PC-9 (cell line): Measurements from ENCODE around the gene CTIF. TPM values are rescaled to one million over a fixed set of nuclear protein-coding genes. Genes with fewer than 3 reads are reported as not detected.
A peak's percentile ranks its signal among the peaks of the same experiment; 100 is the strongest.

Experiments used
- BruUV-seq: library from RNA; stranded (reverse); fragments of 400-500 nt; replicated peaks from 2 replicates; lab custom pipeline; 2021; lab: Mats Ljungman, UMichigan
- CTCF ChIA-PET: fragments of 300-600 bp; sonication (Branson Sonifier 250); formaldehyde crosslinking; loops from one replicate; lab custom pipeline; 2022; ENCODE audit warnings: antibody characterized with exemption; lab: Charles Lee
- POLR2A ChIA-PET: fragments of 300-600 bp; sonication (Branson Sonifier 250); formaldehyde crosslinking; loops from one replicate; lab custom pipeline; 2022; ENCODE audit warnings: antibody characterized with exemption; ENCODE audit not compliant: unreplicated experiment; lab: Charles Lee
- DNase-seq, 2 experiments: peaks; one replicate each; pipeline versions ENCODE4 v3.0.0 to v3.0.0-alpha.2; 2015 to 2022; ENCODE audit warnings: mixed read lengths in 1 of 2
- H2AFZ ChIP-seq: fragments of 200-600 bp; sonication (generic); 2 replicates; pipeline ENCODE4 v1.8.1; 2017; ENCODE audit warnings: antibody characterized with exemption
- H3F3A ChIP-seq: fragments of 200-600 bp; sonication (generic); 2 replicates; pipeline ENCODE4 v1.8.1; 2017; ENCODE audit warnings: antibody characterized with exemption, mild to moderate bottlenecking, low read depth; ENCODE audit not compliant: insufficient read depth
- H3K27ac ChIP-seq: fragments of 200-600 bp; sonication (generic); 2 replicates; pipeline ENCODE4 v1.6.1; 2016; ENCODE audit warnings: mixed run types
- H3K27me3 ChIP-seq: fragments of 200-600 bp; sonication (generic); 2 replicates; pipeline ENCODE4 v1.6.1; 2016; ENCODE audit warnings: low read depth, mixed run types; ENCODE audit not compliant: insufficient read depth
- H3K36me3 ChIP-seq: fragments of 200-600 bp; sonication (generic); 2 replicates; pipeline ENCODE4 v1.6.1; 2016; ENCODE audit warnings: low read depth, mixed run types
- H3K4me1 ChIP-seq: fragments of 200-600 bp; sonication (generic); replicated peaks from 2 replicates; pipeline ENCODE4 v1.6.1; 2016; ENCODE audit warnings: mixed run types; ENCODE audit not compliant: insufficient read depth
- H3K4me2 ChIP-seq: fragments of 200-600 bp; sonication (generic); 2 replicates; pipeline ENCODE4 v1.6.1; 2017; ENCODE audit warnings: mixed run types
- H3K4me3 ChIP-seq: fragments of 200-600 bp; sonication (generic); 2 replicates; pipeline ENCODE4 v1.6.1; 2016; ENCODE audit warnings: mixed run types
- H3K79me2 ChIP-seq: fragments of 200-600 bp; sonication (generic); 2 replicates; pipeline ENCODE4 v1.6.1; 2017; ENCODE audit warnings: low read depth, mixed run types
- H3K9me2 ChIP-seq: fragments of 200-600 bp; sonication (generic); 2 replicates; pipeline ENCODE4 v1.8.1; 2017; ENCODE audit warnings: mild to moderate bottlenecking; ENCODE audit not compliant: insufficient read depth
- H3K9me3 ChIP-seq: fragments of 200-600 bp; sonication (generic); 2 replicates; pipeline ENCODE4 v1.8.1; 2016; ENCODE audit warnings: low read depth; ENCODE audit not compliant: insufficient read depth
- H4K20me1 ChIP-seq: fragments of 200-600 bp; sonication (generic); 2 replicates; pipeline ENCODE4 v1.8.1; 2017; ENCODE audit not compliant: insufficient read depth
- EZH2 ChIP-seq: fragments of 200-600 bp; sonication (generic); IDR thresholded peaks from 2 replicates; pipeline ENCODE4 v1.8.0; 2017; ENCODE audit warnings: antibody characterized with exemption, low read depth
- intact Hi-C: fragments of 100-400 bp; cut with micrococcal nuclease; formaldehyde crosslinking; loops from one replicate; pipeline ENCODE4 v1.10.0; 2022; ENCODE audit not compliant: unreplicated experiment
- total RNA-seq: library from RNA; stranded (reverse); gene quantifications from 2 replicates; pipeline ENCODE4 v1.2.3, GENCODE V29; 2021
- TF ChIP-seq, protein P1 (sequence below): fragments of 200-600 bp; sonication (generic); conservative IDR thresholded peaks from 2 replicates; pipeline ENCODE4 v1.6.1; 2017; ENCODE audit warnings: mixed run types, antibody characterized with exemption, mild to moderate bottlenecking, moderate library complexity

CTIF gene
- total RNA-seq, 1 experiment from 2014 or later = 26.2 TPM

- intact Hi-C loops = no loop called here
- no peak for DNase-seq
- CTCF ChIA-PET = no interaction called here
- Histone ChIP-seq H3K4me2 (no peak overlapping the region), H3K79me2 (no peaks in the 10 kb centered on the region), H2AFZ (no peak overlapping the region), H3F3A (peaks cover 3% of the 10 kb centered on the region; the same call in 1 of the 2 replicates), H3K36me3 (no peaks in the 10 kb centered on the region), H3K27me3 (no peaks in the 10 kb centered on the region), H3K27ac (no peak overlapping the region), H3K9me3 (no peaks in the 10 kb centered on the region), H3K4me1 (peaks cover 11% of the 10 kb centered on the region), H4K20me1 (no peaks in the 10 kb centered on the region), H3K4me3 (no peak overlapping the region), H3K9me2 (no peaks in the 10 kb centered on the region)
- TF ChIP-seq, protein P1, sequence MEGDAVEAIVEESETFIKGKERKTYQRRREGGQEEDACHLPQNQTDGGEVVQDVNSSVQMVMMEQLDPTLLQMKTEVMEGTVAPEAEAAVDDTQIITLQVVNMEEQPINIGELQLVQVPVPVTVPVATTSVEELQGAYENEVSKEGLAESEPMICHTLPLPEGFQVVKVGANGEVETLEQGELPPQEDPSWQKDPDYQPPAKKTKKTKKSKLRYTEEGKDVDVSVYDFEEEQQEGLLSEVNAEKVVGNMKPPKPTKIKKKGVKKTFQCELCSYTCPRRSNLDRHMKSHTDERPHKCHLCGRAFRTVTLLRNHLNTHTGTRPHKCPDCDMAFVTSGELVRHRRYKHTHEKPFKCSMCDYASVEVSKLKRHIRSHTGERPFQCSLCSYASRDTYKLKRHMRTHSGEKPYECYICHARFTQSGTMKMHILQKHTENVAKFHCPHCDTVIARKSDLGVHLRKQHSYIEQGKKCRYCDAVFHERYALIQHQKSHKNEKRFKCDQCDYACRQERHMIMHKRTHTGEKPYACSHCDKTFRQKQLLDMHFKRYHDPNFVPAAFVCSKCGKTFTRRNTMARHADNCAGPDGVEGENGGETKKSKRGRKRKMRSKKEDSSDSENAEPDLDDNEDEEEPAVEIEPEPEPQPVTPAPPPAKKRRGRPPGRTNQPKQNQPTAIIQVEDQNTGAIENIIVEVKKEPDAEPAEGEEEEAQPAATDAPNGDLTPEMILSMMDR = no peak
- TF ChIP-seq EZH2 = no peak
- BruUV-seq = no TSS peak
- POLR2A ChIA-PET = no interaction called here
Observed at GRCh38 chr18:48560491-48560890, 21.7 kb downstream of the CTIF start.

- Histone ChIP-seq H3K27ac (no peak overlapping the region), H3K4me2 (no peak overlapping the region), H4K20me1 (no peaks in the 10 kb centered on the region), H3K4me1 (peaks cover 11% of the 10 kb centered on the region), H3K9me3 (no peaks in the 10 kb centered on the region), H3K4me3 (no peak overlapping the region), H3K9me2 (no peaks in the 10 kb centered on the region), H3K36me3 (no peaks in the 10 kb centered on the region), H3F3A (peaks cover 3% of the 10 kb centered on the region; the same call in 1 of the 2 replicates), H3K79me2 (no peaks in the 10 kb centered on the region), H3K27me3 (no peaks in the 10 kb centered on the region), H2AFZ (no peak overlapping the region)
- BruUV-seq = no TSS peak
- TF ChIP-seq, protein P1 = no peak
- TF ChIP-seq EZH2 = no peak
- POLR2A ChIA-PET = no interaction called here
- no peak for DNase-seq
- CTCF ChIA-PET = no interaction called here
- intact Hi-C loops = no loop called here
Observed at GRCh38 chr18:48562075-48562474, 23.2 kb downstream of the CTIF start.

- no TSS peak for BruUV-seq
- H3K4me1 ChIP-seq = peaks cover 11% of the 10 kb centered on the region
- DNase-seq = peak in 1 of 2 experiments; percentile 8
- H2AFZ ChIP-seq = no peak overlapping the region
- ChIA-PET POLR2A (no interaction called here), CTCF (no interaction called here)
- no peak overlapping the region for H3K4me3 ChIP-seq
- intact Hi-C loops = no loop called here
- no peaks in the 10 kb centered on the region for H4K20me1 ChIP-seq
- no peak overlapping the region for H3K27ac ChIP-seq
- H3K4me2 ChIP-seq = no peak overlapping the region
- H3K9me2 ChIP-seq = no peaks in the 10 kb centered on the region
- H3K27me3 ChIP-seq = no peaks in the 10 kb centered on the region
- peaks cover 3% of the 10 kb centered on the region; the same call in 1 of the 2 replicates for H3F3A ChIP-seq
- TF ChIP-seq, protein P1 = no peak
- no peak for TF ChIP-seq EZH2
- H3K79me2 ChIP-seq = no peaks in the 10 kb centered on the region
- H3K36me3 ChIP-seq = no peaks in the 10 kb centered on the region
- no peaks in the 10 kb centered on the region for H3K9me3 ChIP-seq
Observed at GRCh38 chr18:48563027-48563426, 24.2 kb downstream of the CTIF start.
